GM19463 (cell line): ENCODE data around the gene PHF5A.
"Not testable (repeated sequence)": the region's sequence is repeated elsewhere in the genome, so short reads cannot be mapped to it uniquely, and the experiment has no call there.

Source experiments
- ATAC-seq: cut with Tn5 transposase; IDR thresholded peaks from one replicate; pipeline ENCODE4 v1.9.1; 2021; ENCODE audit warnings: mild to moderate bottlenecking, moderate library complexity; ENCODE audit not compliant: unreplicated experiment

PHF5A gene

DNA sequence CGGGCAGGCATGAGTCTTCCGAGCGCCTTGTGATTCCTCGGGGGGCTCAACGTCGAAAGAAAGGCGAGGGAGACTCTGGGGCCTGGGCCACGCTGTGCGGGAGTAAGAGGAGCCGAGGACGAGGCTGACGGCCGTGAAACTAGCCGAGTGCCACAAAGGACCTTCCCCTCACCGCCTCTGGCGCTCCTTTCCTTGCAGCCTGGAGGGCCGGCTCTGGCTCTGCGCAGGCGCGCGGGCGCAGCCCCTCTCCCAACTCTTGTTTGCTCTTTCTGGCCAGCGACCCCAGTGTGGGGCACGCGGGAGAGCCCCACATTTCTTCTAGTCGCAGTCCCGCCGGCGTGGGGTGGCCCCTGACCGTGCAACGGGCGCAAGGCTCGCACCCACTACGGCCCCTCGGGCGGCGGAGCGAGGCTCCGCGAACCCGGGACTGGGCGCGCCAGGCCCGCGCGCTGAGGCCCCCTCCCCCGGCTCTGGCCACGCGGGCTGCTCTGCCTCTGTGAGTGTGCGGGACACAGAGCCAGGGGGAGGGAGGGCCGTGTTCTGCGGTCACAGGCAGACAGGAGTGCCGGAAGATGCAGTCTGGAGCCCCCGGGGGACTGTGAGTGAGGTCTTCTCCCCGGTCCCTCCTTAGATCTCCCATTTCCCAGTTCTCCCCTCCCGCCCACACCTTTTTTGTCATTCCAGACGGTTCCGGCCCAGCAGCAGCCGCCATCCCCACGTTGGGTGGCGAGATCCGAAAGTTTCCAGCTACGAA lies 20.9 kb downstream of the PHF5A start:
- ATAC-seq = no peak

DNA sequence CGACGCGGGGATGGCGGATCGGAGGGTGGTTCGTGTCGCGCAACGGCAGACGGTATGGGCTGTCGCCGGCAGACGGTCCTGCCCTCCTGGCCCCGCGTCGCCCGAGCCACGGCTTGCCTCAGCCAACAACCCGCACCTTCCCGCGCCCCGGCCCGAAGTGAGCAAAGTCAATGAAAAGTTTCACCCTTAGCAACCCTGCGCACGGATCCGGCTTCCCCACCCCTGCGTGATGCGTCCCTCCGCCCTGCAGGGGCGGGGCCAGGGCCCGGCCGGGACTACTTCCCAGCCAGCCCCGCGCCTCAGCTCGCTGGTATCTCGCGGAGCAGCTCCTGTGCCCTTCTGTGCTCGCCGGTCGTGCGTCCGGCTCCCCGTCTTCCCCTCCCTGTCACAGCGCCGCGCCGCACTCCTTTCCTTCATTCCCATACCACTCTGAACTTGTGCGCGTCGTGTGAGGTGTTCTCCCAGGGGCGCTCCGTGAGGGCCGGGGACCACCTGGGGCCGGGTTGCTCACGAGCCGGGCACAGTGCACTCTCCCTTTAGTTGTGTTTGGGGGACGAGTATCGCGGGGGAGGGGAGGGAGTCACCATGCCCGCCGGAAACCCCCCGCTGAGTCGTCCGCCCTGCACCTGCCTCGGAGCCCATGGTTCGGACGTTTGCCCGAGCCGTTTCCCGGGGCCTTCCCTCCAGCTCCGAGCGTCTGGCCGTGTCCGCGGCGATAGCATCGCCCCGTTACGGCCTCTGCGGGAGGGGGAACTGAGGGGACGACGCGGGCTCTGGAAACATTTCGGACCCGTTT lies 21.7 kb downstream of the PHF5A start, which contains the start of gene TOB2:
TOB2 (minus strand) TSS at position 163 of the 796 bp plus-strand sequence. CDS start 9,456 bp downstream, outside the sequence.
- ATAC-seq = peak; percentile 28

DNA sequence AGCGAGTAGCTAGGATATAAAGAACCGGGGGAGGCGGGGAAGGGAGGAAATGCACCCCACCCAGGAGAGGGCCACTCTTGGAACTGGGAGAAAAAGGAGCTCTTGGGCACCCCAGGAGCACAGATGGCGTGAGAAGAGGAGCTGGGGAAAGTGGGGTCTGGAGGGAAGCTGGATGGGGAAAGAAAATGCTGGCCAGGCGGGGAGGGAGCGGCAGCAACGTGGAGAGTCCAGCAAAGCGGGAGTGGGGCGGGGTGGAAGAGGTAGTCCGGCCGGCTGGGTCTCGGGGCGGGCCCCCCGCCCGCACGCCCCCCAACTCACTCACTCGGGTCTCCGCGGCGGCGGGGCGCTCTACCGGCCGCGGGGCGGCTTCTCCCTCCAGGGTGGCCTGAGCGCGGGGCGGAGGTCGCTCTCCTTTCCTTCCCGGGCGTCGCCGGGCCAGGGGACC lies 22.4 kb downstream of the PHF5A start:
- no peak for ATAC-seq

DNA sequence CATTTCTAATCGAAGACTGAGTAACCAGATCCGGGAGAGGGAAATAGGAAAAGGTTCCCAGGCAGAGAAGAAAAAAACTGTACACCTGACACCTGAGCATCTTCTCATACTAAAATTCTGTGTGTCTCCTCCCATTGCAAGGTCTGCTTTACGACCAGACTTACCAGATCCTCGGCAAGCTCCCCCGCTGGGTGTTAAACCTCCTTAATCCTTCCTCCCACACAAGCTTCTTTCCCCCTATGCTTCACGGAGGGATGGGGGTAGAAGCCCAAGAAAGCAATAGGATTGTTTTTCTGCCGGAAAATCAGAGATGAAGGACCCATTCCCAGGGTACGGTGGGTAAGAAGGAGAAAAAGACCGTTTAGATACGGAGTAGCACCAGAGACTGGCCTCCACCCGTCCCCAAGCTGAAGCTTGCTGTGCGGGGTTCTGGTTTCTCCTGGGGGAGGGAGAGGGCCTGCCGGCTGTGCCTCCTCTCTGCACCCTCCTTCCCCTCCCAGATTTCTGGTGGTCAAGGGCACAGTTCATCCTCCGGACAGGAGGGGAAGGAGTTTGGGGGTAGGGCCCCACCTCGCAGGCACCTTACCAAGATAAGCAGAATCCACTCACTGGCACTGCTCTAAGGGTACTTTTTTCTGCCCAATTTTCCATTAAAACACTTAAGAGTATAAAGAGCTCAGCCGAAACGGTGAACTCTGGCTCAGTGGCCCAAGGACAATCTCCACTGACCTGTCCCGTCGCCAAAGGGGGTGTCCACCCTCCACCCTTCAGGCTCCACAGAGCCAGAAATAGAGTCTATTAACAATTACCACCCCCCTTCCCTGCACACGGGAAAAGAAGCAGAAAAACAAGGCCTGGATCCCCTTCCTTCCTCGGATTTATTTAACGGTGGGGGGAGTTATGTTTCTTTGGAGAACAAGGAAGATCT lies 23.1 kb downstream of the PHF5A start:
- no peak for ATAC-seq

DNA sequence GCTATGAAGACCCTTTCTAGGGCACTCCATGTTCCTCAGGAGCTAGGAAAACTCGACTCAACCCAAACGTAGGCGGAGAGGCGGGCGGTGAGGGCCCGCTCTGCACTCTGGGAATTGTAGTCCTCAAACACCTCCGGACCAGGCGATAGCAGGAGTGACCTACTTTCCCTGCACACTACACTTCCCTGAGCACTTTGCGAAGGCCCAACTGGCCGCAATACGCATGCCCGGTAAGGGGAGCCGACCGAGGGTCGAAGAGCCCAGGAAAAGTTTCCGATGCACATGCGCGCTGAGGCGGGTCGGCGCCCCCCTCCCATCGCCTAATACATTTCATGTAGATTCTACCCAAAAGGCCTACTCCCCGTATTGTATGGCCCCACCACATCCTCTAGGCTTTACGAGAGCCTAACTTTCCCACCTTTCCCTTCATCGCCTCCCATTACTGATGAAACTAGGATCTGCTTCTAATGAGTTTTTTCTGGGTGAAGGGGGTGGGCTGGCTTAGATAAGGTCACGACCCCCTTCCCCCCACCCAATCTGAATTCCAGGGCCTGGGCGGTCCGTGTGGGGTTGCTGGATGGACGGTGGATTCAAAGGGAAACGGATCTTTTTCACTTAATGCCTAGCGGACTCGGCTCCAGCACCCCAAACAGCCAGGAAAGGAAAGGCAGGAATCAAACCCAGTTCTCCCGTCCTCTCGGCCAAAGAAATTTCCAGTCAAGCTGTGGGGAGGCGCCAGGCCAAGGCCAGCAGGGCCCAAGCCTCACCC lies 23.9 kb downstream of the PHF5A start:
- peak; percentile 53 for ATAC-seq

DNA sequence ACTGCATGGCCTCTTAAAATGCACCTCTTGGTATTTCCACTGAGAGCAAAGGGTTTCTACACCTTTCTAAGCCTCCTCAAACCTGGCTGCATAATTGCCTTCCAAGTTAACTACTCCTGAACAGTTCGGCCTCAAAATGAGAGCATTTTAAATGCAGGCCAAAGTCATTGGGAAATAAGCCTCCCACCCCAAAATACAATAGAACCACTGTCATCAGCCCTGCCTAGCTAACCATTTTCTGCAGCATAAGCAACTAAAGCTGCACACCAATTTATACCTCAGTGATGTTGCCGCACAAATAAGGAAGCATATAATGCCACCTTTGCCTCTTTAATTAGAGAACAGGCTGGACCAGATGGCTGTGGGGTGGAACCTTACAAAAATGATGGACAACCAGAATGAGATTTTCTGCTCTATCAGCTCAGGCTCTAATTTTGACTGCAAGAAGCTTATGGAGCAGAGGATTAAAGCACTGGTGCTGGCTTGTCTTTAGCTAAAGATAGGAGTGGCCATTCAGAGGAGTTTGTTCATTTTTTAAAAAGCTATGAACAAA lies 26.2 kb downstream of the PHF5A start:
- no peak for ATAC-seq

DNA sequence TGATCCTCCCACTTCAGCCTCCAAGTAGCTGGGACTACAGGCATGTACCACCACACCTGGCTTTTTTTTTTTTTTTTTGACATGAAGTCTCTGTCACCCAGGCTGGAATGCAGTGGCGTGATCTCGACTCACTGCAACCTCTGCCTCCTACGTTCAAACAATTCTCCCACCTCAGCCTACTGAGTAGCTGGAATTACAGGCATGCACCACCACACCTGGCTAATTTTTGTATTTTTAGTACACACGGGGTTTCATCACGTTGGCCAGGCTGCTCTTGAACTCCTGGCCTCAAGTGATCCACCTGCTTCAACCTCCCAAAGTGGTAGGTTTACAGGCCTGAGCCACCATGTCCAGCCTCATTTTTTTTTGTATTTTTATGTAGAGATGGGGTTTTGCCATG lies 28.0 kb downstream of the PHF5A start:
- not testable (repeated sequence) for ATAC-seq

DNA sequence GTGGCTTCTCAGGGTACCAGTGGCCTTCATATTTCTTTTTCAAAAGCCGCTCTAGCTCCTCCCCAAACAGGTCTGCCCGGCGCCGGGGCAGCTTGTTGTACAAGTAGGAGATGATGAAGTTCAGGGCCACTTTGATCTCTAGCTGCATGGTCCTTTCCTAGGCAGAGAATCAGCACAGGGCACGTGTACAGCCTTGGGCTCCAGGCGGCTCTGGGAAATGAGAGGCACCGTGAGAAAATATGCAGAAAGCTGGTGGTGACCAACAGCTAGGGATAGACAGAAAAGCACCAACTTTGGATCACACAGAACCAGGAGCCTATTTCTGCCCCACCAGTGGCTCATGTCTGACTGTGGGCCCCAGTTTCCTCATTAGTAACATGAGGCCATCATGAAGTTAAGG lies 31.3 kb downstream of the PHF5A start:
- ATAC-seq = no peak

DNA sequence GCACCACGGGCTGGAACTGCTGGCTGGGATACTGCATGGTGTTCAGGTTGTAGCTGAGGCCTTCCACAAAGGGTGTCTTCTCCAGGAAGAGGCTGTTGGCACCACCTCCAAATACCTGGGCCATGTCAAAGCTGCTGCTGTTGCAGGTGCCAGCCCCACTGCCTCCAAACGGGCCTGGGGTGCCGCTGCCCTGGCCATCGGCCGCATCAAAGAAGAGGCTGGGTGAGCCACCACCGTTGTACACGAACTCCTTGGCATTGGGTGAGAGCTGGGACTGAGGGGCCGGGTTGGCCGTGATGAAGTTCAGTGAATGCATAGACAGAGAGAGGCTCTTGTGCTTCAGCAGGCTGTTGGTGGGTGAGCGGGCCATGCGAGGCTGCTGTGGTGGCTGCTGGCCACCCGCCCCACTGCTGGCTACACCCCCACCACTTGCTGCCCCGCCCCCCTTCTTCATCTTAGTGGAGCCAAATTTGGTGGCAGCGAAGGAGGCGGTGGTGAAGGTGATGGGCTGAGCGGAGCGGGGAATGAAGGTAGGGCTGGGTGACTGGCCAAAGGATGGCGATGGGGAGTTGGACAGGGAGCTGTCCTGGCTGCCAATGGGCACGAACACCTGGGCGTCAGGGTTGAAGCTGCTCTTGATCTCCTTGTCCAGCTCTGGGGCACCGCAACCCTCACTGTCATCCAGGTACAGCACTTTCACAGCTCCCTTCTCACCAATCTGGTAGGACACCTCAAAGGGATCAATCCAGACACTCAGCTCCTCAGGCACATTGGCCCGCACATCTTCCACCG lies 32.0 kb downstream of the PHF5A start:
- ATAC-seq = no peak

DNA sequence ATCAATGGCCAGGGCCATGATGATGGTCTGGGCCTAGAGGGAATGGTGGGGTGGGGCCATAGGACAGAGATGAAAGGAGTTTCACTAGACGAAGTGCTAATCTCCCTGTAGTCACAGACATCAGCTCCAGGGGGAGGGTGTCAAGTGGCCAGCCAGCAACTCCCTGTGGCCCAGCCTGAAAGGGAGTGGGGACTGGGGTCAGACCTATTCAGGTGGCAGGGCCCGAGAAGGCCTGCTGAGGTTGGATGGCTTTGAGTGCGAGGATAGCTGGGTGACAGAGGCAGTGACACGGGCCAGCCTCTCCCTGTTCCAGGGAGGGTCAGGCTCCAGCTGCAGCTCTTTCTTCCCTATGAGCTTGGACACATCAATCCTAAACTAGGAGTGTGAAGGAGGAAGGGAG lies 32.9 kb downstream of the PHF5A start:
- no peak for ATAC-seq

DNA sequence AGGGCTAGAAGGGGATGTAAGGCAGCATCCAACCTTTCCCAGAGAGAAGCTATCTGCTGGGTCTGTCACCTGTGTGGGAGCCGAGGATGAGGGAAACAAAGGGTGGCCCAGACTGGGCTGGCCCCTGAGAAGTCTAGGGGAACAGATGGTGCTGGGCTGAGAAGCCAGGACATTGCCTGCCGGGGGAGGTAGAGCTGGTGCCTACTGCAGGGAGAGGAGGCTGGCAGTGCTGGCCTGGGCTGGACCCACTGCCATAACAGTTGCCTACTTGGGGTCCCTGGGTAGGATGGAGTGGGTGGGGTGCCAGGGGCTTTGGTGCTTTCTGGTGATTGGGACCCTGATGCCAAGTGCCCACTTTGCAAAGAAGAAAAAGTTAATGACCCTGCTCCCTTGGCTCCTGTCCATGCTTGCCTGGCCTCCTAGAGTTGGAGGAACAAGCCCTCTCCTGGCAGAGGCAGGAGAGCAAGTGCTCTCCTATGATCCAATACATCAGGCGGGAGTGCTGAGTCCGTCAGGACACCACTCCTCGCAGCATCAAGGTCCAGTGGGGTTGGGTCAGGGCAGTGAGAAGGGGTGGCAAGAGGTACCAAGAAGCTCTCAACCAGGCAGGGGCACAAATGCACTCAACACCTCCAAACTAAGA lies 34.0 kb downstream of the PHF5A start:
- ATAC-seq = not testable (repeated sequence)

DNA sequence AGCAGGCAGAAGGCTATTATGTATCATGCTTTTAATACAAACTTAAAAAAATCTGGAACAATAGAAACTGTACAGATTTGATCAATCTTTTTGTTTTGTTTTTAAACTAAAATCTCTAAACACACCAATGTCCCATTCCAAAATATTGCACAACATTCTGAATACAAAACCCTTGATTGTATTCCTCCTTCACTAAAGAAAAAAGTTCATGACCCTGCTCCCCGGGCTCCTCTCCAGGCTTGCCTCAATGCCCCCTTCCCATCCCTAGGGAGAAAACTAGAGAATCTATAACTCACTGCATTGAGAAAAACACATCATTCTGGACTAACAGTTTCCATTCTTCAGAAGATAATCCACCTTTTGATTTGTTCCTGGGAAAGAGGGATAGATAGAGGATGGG lies 35.0 kb downstream of the PHF5A start:
- not testable (repeated sequence) for ATAC-seq

DNA sequence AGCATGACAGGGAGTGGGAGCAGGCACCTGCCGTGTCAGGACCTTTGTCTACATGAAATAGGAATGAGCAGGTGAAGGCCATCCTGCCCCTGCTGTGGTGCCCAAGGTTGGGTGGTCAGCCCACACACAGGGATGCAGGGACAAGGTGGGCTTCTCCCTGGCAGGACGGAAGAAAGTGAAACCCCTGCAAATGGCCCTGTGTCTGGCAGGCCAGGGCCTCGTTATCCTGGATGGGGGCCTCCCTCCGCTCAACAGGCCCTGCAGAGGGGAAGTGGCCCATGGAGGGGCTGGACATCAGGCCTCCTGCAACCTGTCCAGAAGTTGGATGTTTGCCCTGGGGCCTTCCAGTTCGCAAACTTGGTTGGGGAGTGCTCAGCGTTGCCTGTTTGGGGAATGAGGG lies 36.8 kb downstream of the PHF5A start:
- no peak for ATAC-seq

DNA sequence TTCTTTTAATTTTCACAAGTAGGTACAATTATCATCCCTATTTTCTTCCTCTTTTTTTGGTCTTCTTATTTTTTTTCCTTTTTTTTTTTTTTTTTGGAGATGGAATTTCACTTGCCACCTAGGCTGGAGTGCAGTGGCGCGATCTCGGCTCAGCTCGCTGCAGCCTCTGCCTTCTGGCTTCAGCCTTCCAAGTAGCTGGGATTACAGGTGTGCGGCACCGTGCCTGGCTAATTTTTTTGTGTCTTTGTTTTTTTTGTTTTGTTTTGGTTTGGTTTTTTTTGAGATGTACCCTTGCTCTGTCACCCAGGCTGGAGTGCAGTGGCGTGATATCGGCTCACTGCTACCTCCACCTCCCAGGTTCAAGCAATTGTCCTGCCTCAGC lies 38.5 kb downstream of the PHF5A start:
- no peak for ATAC-seq

DNA sequence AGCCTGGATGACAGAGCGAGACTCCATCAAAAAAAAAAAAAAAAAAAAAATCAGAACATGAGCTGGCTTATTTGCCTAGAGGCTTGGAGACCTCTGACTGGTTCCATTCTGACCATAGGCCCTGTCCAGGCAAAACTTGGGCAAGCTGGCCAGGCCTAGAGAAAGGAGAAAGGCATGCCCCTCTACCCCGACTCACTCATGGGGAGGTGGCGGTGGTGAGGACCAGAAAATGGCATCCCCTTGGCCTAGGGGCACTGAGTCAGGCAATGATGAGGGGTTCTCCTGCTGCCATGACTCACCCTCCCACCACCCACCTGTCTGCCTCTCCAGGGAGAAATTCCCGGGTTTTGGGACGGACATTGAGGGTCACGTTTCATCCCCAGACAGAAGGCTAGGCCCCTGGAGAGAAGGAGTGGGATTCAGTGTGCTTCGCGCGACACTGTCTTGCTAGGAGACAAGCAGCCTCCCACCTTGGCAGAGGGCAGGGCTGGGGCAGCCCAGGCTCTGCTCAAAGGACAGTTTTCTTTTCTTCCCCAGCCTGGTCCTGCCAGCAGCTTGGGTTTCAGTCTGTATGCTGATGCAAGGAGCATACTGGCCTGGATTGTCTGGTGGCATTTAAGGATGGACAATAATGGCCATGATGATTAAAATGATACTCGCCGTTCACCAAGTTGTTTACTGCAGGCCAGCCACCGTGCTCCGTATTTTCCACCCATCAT lies 39.1 kb downstream of the PHF5A start:
- ATAC-seq = no peak

DNA sequence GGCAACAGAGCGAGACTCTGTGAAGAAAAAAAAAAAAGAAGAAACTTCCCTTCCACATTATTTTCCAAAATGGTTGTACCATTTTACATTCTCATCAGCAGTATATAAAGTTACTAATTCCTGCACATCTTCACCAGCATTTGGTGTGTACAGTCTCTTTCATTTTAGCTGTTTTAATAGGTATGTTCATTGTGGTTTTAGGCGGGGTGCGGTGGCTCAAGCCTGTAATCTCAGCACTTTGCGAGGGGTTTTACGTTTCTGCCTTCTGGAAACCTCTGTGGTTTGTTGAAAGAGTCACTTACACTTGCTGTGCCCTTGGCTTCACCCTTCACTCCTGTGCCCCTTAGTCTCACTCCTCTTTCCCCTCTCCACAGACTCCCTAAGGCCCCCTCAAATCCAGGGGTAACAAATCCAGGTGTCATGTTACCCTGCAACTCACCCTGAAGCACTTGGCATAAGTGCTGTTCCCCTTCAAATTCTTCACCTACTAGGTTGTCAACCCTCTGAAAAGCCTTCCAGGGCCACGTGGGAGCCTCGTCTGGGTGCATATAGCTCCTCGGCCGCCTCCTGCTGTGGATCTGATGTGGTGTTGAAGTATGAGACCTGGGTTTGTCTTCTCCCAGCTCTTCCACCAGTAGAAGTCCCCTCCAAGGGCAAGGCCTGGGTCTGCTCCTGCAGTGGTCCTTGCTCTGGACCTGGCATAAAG lies 42.7 kb downstream of the PHF5A start:
- no peak for ATAC-seq

DNA sequence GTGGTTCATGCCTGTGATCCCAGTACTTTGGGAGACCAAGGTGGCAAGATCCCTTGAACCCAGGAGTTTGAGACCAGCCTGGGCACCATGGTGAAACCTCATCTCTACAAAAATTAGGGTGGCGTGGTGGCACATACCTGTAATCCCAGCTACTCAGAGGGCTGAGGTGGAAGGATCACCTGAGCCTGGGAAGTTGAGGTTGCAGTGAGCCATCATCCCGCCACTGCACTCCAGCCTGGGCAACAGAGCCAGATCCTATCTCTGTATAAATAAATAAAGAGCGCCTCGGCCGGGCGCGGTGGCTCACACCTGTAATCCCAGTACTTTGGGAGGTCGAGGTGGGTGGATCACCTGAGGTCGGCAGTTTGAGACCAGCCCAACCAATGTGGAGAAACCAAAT lies 49.8 kb downstream of the PHF5A start:
- no peak for ATAC-seq
